Frontal cortex (tissue), 4 donors: ENCODE measurements around the gene UTP4. TPM values are rescaled to one million over a fixed set of nuclear protein-coding genes. Genes with fewer than 3 reads are reported as not detected.

Experiments used
- DNase-seq, 2 donors: peaks; one replicate each; pipeline ENCODE4 v3.0.0; 2012; ENCODE audit warnings: low spot score in 2 of 2
- FAIRE-seq: peaks from 2 replicates; lab custom pipeline; 2012; peaks lifted over from hg19 to GRCh38; lab: Jason Lieb, UNC
- small RNA-seq: library from RNA; depleted of rRNA; stranded (forward); fragments of <200 nt; gene quantifications from one replicate; pipeline ENCODE3, GENCODE V24; 2014
- total RNA-seq: library from RNA; depleted of rRNA; stranded (reverse); fragments of >200 nt; gene quantifications from one replicate; pipeline ENCODE4 v1.2.3, GENCODE V29; 2014
- donor health status: control.
- donor health status: control.
- donor health status: control.

UTP4 gene
- total RNA-seq, 1 donor from 2014 or later: 39.1 TPM

DNA sequence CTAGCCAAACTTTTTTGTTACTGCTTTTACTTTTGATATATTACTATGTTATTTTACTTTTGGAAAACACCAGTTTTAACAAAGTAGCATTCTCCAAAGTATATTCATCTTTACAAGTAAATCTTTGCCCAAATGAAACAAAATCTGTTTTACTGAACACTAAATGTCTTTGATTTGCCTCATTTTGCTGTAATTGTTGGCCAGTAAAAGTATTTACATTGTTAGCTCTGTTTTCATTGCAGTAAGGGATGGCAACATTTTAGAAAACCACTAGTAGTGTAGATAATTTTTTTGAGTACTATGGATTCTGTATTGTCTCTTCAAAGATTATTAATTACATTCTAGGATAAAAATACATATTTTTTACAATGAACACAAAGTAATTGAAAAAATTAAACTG lies 65.1 kb downstream of the UTP4 start:
- no peak for FAIRE-seq
- DNase-seq: no peak

- FAIRE-seq: no peak
- no peak for DNase-seq
These were observed 66.9 kb downstream of the UTP4 start for GRCh38 chr16:69199382-69199781.

DNA sequence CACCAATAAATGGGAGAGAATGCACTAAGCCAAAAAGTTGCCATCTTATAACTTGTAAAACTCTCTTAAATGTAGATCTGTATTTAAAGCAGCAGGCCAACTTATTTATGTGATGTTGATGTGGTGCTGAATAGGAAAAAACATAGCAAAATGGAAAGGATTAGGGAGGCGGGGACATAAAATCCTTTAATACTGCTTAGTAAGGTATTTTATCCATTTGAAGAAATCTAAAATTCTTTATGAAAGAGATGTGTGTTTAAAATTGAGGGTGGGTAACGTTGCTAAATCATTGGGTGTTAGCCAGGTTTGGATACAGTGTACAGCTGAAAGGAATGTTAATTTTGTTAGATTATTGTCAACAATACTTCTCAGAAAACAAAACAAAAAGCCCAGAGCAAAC lies 68.8 kb downstream of the UTP4 start:
- DNase-seq (no peak), FAIRE-seq (no peak)

DNA sequence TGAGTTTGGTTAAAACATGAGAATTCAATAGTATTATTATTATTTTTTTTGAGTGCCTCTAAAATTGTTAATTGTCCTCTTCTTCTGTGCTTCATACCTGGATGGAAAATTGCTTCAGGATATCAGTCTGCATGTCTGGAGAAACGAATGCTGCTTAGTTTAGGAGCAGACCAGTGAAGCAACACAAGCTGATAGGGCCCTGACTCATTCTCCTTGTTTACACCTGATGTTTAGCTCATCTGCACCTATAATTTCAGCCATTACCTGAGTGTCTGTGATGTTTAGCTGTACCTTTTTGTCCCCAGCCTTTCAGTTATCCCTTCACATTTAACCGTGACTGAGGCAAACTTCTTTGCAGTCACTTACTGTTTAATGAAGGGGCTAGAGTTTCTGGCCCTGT lies 69.3 kb downstream of the UTP4 start:
- DNase-seq: no peak
- FAIRE-seq: no peak

DNA sequence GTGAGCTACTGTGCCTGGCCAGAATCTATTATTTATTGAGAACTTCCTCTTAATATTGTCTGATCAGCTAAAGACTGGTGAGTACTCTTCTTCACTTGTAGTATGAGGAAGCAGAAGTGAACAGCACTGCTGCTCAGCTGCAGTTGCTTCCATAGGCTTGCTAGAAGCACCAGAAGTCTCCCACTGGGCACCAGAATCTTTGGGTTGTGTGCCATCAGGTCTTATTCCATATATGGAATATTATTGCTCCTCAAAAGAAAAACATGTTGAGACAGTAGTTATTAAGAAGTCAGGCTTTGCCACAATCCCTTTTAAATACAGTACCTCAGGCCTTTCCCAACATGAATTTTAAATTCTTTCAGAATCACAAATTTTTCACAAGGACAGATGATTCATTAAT lies 71.7 kb downstream of the UTP4 start:
- DNase-seq (no peak), FAIRE-seq (no peak)

GRCh38 chr16:69209735-69210134 lies 77.3 kb downstream of the UTP4 start:
- FAIRE-seq (no peak), DNase-seq (no peak)

- no peak for FAIRE-seq
- DNase-seq: no peak
These were observed 85.0 kb downstream of the UTP4 start for GRCh38 chr16:69217433-69217832.

Small RNA genes lying within 50 kb of the gene (small RNA-seq; reads per million reads assigned to genes)
- not detected for gene RF00019
- not detected for gene RNU6-22P

Other genes with a start within 250 kb of the UTP4 start
- 4.9 TPM for gene HAS3, start 27.0 kb upstream of the UTP4 start, total RNA-seq
- 26.5 TPM for gene CHTF8, start 61 bp upstream of the UTP4 start, total RNA-seq
- 12.2 TPM for gene SNTB2, start 54.5 kb downstream of the UTP4 start, total RNA-seq
- 40.8 TPM for gene VPS4A, start 178.7 kb downstream of the UTP4 start, total RNA-seq
- 6.1 TPM for gene PDF, start 197.9 kb downstream of the UTP4 start, total RNA-seq
- 41.6 TPM for gene COG8, start 206.9 kb downstream of the UTP4 start, total RNA-seq
- 13.0 TPM for gene NIP7, start 207.1 kb downstream of the UTP4 start, total RNA-seq
- not detected for gene TMED6, start 219.1 kb downstream of the UTP4 start, total RNA-seq